ENCODE results near the gene FECH.

FECH gene

GRCh38 chr18:57519668-57520424, 66.7 kb downstream of the FECH start:
- H3K27ac ChIP-seq (ENCODE audit: low read depth, low read length), result no peak overlapping the region
- no peak overlapping the region for H3K4me2 ChIP-seq (ENCODE audit: low read depth, low read length, poor library complexity, severe bottlenecking)
- no peak overlapping the region for H3K4me3 ChIP-seq (ENCODE audit: insufficient read depth, low read length, poor library complexity, severe bottlenecking)
- no peaks in the 10 kb centered on the region for H3F3A ChIP-seq (ENCODE audit: insufficient read depth)
- no peak overlapping the region for H2AFZ ChIP-seq (ENCODE audit: low read depth, low read length, severe bottlenecking)
- TF ChIP-seq CTCF (IDR thresholded peaks at IDR 0.05; ENCODE audit: insufficient read depth, low read length, poor library complexity, severe bottlenecking), result no peak
- TF ChIP-seq EZH2phosphoT487 (conservative IDR thresholded peaks at IDR 0.05; ENCODE audit: low read length), result no peak
- no peaks in the 10 kb centered on the region for H3K79me2 ChIP-seq (ENCODE audit: insufficient read depth, low read length)
- H3K27me3 ChIP-seq (ENCODE audit: low read length), result no peaks in the 10 kb centered on the region
- H4K20me1 ChIP-seq (ENCODE audit: low read depth, low read length), result no peaks in the 10 kb centered on the region
- no peaks in the 10 kb centered on the region for H3K36me3 ChIP-seq (ENCODE audit: low read length)
- H3K9ac ChIP-seq (ENCODE audit: low read length), result no peak overlapping the region
- H3K9me3 ChIP-seq (ENCODE audit: insufficient read depth, low read length), result no peaks in the 10 kb centered on the region
- no peaks in the 10 kb centered on the region for H3K9me2 ChIP-seq (replicated peaks; ENCODE audit: insufficient read depth, low read length)

GRCh38 chr18:57518533-57518932, 68.0 kb downstream of the FECH start:
- Histone ChIP-seq H3K9ac (ENCODE audit: low read length) (no peak overlapping the region), H3K36me3 (ENCODE audit: low read length) (no peaks in the 10 kb centered on the region), H3K27me3 (ENCODE audit: low read length) (no peaks in the 10 kb centered on the region), H4K20me1 (ENCODE audit: low read depth, low read length) (no peaks in the 10 kb centered on the region), H3K79me2 (ENCODE audit: insufficient read depth, low read length) (no peaks in the 10 kb centered on the region), H3F3A (ENCODE audit: insufficient read depth) (no peaks in the 10 kb centered on the region), H2AFZ (ENCODE audit: low read depth, low read length, severe bottlenecking) (no peak overlapping the region), H3K9me2 (replicated peaks; ENCODE audit: insufficient read depth, low read length) (no peaks in the 10 kb centered on the region), H3K4me3 (ENCODE audit: insufficient read depth, low read length, poor library complexity, severe bottlenecking) (no peak overlapping the region), H3K4me2 (ENCODE audit: low read depth, low read length, poor library complexity, severe bottlenecking) (no peak overlapping the region), H3K27ac (ENCODE audit: low read depth, low read length) (no peak overlapping the region), H3K9me3 (ENCODE audit: insufficient read depth, low read length) (no peaks in the 10 kb centered on the region)
- TF ChIP-seq EZH2phosphoT487 (conservative IDR thresholded peaks at IDR 0.05; ENCODE audit: low read length) (no peak), CTCF (IDR thresholded peaks at IDR 0.05; ENCODE audit: insufficient read depth, low read length, poor library complexity, severe bottlenecking) (no peak)

GRCh38 chr18:57516056-57516455, 70.4 kb downstream of the FECH start:
- Histone ChIP-seq H2AFZ (ENCODE audit: low read depth, low read length, severe bottlenecking) (no peak overlapping the region), H3K79me2 (ENCODE audit: insufficient read depth, low read length) (no peaks in the 10 kb centered on the region), H3K4me2 (ENCODE audit: low read depth, low read length, poor library complexity, severe bottlenecking) (no peak overlapping the region), H3F3A (ENCODE audit: insufficient read depth) (no peaks in the 10 kb centered on the region), H4K20me1 (ENCODE audit: low read depth, low read length) (no peaks in the 10 kb centered on the region), H3K27me3 (ENCODE audit: low read length) (no peaks in the 10 kb centered on the region), H3K9me2 (replicated peaks; ENCODE audit: insufficient read depth, low read length) (no peaks in the 10 kb centered on the region), H3K36me3 (ENCODE audit: low read length) (no peaks in the 10 kb centered on the region), H3K9ac (ENCODE audit: low read length) (no peak overlapping the region), H3K9me3 (ENCODE audit: insufficient read depth, low read length) (no peaks in the 10 kb centered on the region), H3K27ac (ENCODE audit: low read depth, low read length) (no peak overlapping the region), H3K4me3 (ENCODE audit: insufficient read depth, low read length, poor library complexity, severe bottlenecking) (no peak overlapping the region)
- TF ChIP-seq EZH2phosphoT487 (conservative IDR thresholded peaks at IDR 0.05; ENCODE audit: low read length), result no peak
- no peak for TF ChIP-seq CTCF (IDR thresholded peaks at IDR 0.05; ENCODE audit: insufficient read depth, low read length, poor library complexity, severe bottlenecking)
